Measurements from ENCODE around the gene VSX1. TPM values are rescaled to one million over a fixed set of nuclear protein-coding genes. Genes with fewer than 3 reads are reported as not detected.

The VSX1 gene
- total RNA-seq, 1 donor from 2014 or later = not detected

- H3K4me3 ChIP-seq (ENCODE audit: low read length in 3 of 3) = no peak overlapping the region
- no peak overlapping the region for H3K9ac ChIP-seq (ENCODE audit: low read depth in 1 of 3, low read length in 3 of 3)
- H3K4me1 ChIP-seq (ENCODE audit: control insufficient read depth in 3 of 3, insufficient read depth in 3 of 3, low read length in 3 of 3) = peaks cover 15 to 27% (median 24%) of the 10 kb centered on the region in 3 donors
- no peaks in the 10 kb centered on the region for H3K36me3 ChIP-seq (ENCODE audit: control insufficient read depth in 3 of 3, insufficient read depth in 3 of 3, low read length in 3 of 3)
- no peaks in the 10 kb centered on the region for H3K9me3 ChIP-seq (ENCODE audit: control insufficient read depth in 3 of 3, low read length in 3 of 3)
- no peaks in the 10 kb centered on the region for H3K27me3 ChIP-seq (ENCODE audit: control insufficient read depth in 3 of 3, insufficient read depth in 3 of 3, low read length in 3 of 3)
- no peak overlapping the region for H3K27ac ChIP-seq (ENCODE audit: low read depth, low read length)
These were observed 36.6 kb upstream of the VSX1 start for GRCh38 chr20:25118529-25118928.

DNA sequence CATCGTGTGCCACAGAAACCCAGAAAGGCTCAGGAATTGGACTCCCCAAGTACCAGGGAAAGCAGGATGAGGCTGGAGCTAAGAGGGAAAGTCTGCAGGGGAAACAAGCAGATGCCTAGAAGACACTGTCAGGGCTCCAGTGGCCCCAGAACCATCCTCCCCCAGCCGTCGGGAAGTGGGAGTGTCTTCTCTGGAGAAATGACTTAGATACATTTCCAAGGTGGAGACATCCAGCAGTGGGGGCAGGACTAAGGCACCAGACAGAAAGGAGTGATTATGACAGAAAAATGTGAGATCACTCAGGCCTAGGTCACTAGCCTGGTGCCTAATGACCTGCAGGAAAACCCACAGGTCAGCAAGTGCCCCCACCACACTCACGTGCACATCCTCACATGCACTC lies 36.0 kb upstream of the VSX1 start:
- H3K36me3 ChIP-seq (ENCODE audit: control insufficient read depth in 3 of 3, insufficient read depth in 3 of 3, low read length in 3 of 3) = no peaks in the 10 kb centered on the region
- H3K4me1 ChIP-seq (ENCODE audit: control insufficient read depth in 3 of 3, insufficient read depth in 3 of 3, low read length in 3 of 3) = peaks cover 15 to 27% (median 24%) of the 10 kb centered on the region in 3 donors
- no peak overlapping the region for H3K27ac ChIP-seq (ENCODE audit: low read depth, low read length)
- H3K4me3 ChIP-seq (ENCODE audit: low read length in 3 of 3) = no peak overlapping the region
- H3K27me3 ChIP-seq (ENCODE audit: control insufficient read depth in 3 of 3, insufficient read depth in 3 of 3, low read length in 3 of 3) = no peaks in the 10 kb centered on the region
- peak overlapping the region in 1 of 3 donors; percentile 5 for H3K9ac ChIP-seq (ENCODE audit: low read depth in 1 of 3, low read length in 3 of 3)
- H3K9me3 ChIP-seq (ENCODE audit: control insufficient read depth in 3 of 3, low read length in 3 of 3) = no peaks in the 10 kb centered on the region

DNA sequence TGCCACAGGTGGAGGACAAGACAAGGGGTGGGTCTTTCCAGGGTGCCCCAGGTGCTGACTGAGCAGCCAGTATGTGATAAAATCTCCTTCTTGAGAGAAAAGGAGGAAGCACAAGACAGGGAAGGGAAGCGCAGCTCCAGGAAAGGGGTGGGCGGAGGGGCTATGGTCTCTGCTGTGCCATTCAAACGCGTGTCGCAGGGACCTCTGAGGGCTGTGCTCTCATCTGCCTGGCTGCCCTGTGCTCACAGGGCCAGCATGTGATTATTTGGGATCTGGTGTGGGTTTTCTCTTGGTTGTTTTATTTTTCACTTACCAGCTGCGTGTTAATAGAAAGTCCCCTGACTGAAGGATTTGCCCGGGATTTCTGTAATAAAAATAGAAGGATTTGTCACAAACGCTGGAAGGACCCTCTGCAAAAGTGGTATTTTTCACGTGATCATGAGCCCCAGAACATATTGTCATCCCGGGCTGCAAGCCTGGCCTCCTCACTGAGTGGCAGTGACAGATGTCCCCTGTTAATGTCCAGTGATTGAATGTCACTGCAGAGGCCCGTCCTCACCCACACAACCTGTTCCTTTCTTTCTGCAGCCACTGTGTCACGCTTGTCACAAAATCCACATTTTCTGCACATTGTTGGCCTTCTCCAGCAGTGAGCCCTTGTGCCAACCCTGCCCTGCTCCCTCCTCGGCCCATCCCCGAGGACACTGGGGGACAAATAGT lies 35.0 kb upstream of the VSX1 start:
- peak overlapping the region; percentile 80 for H3K27ac ChIP-seq (ENCODE audit: low read depth, low read length)

GRCh38 chr20:25103526-25103925 lies 21.6 kb upstream of the VSX1 start:
- no peak overlapping the region for H3K27ac ChIP-seq (ENCODE audit: low read depth, low read length)
- H3K27me3 ChIP-seq (ENCODE audit: control insufficient read depth in 3 of 3, insufficient read depth in 3 of 3, low read length in 3 of 3) = peaks cover 0 to 10% (median 10%) of the 10 kb centered on the region in 3 donors
- no peaks in the 10 kb centered on the region for H3K9me3 ChIP-seq (ENCODE audit: control insufficient read depth in 3 of 3, low read length in 3 of 3)
- H3K9ac ChIP-seq (ENCODE audit: low read depth in 1 of 3, low read length in 3 of 3) = no peak overlapping the region
- H3K4me1 ChIP-seq (ENCODE audit: control insufficient read depth in 3 of 3, insufficient read depth in 3 of 3, low read length in 3 of 3) = no peaks in the 10 kb centered on the region
- no peak overlapping the region for H3K4me3 ChIP-seq (ENCODE audit: low read length in 3 of 3)
- no peaks in the 10 kb centered on the region for H3K36me3 ChIP-seq (ENCODE audit: control insufficient read depth in 3 of 3, insufficient read depth in 3 of 3, low read length in 3 of 3)

More for the DNA sequence above, 35.0 kb upstream of the VSX1 start:
- H3K4me3 ChIP-seq (ENCODE audit: low read length in 3 of 3) = peak overlapping the region in 2 of 3 donors; percentile 27 to 45
- H3K9ac ChIP-seq (ENCODE audit: low read depth in 1 of 3, low read length in 3 of 3) = peak overlapping the region in 2 of 3 donors; percentile 47 to 77
- no peaks in the 10 kb centered on the region for H3K36me3 ChIP-seq (ENCODE audit: control insufficient read depth in 3 of 3, insufficient read depth in 3 of 3, low read length in 3 of 3)
- no peaks in the 10 kb centered on the region for H3K9me3 ChIP-seq (ENCODE audit: control insufficient read depth in 3 of 3, low read length in 3 of 3)
- H3K4me1 ChIP-seq (ENCODE audit: control insufficient read depth in 3 of 3, insufficient read depth in 3 of 3, low read length in 3 of 3) = peaks cover 15 to 27% (median 24%) of the 10 kb centered on the region in 3 donors
- no peaks in the 10 kb centered on the region for H3K27me3 ChIP-seq (ENCODE audit: control insufficient read depth in 3 of 3, insufficient read depth in 3 of 3, low read length in 3 of 3)

DNA sequence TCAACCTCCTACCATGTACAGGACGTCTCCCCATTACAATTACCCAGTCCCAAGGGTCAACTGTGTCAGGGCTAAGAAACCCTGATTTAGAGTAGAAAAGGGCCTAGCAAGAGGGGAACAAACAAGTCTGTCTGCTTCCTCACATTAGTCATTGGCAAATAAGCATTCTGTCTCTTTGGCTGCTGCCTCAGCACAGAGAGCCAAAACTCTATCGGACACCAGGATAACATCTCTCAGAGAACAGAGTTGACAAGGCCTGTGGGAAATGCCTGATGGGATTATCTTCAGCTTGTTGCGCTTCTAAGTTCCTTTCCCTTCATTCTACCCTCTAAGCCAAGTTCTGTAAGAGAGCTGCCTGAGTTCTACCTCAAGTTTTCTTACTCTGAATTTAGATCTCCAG lies 19.0 kb upstream of the VSX1 start:
- Histone ChIP-seq H3K36me3 (ENCODE audit: control insufficient read depth in 3 of 3, insufficient read depth in 3 of 3, low read length in 3 of 3) (no peaks in the 10 kb centered on the region), H3K9me3 (ENCODE audit: control insufficient read depth in 3 of 3, low read length in 3 of 3) (no peaks in the 10 kb centered on the region), H3K9ac (ENCODE audit: low read depth in 1 of 3, low read length in 3 of 3) (no peak overlapping the region), H3K4me1 (ENCODE audit: control insufficient read depth in 3 of 3, insufficient read depth in 3 of 3, low read length in 3 of 3) (no peaks in the 10 kb centered on the region), H3K27me3 (ENCODE audit: control insufficient read depth in 3 of 3, insufficient read depth in 3 of 3, low read length in 3 of 3) (peaks cover 0 to 10% (median 10%) of the 10 kb centered on the region in 3 donors), H3K27ac (ENCODE audit: low read depth, low read length) (no peak overlapping the region), H3K4me3 (ENCODE audit: low read length in 3 of 3) (no peak overlapping the region)

GRCh38 chr20:25099601-25100140 lies 17.7 kb upstream of the VSX1 start:
- H3K27me3 ChIP-seq (ENCODE audit: control insufficient read depth in 3 of 3, insufficient read depth in 3 of 3, low read length in 3 of 3) = peaks cover 0 to 8% (median 8%) of the 10 kb centered on the region in 3 donors
- no peaks in the 10 kb centered on the region for H3K36me3 ChIP-seq (ENCODE audit: control insufficient read depth in 3 of 3, insufficient read depth in 3 of 3, low read length in 3 of 3)
- no peaks in the 10 kb centered on the region for H3K9me3 ChIP-seq (ENCODE audit: control insufficient read depth in 3 of 3, low read length in 3 of 3)
- H3K27ac ChIP-seq (ENCODE audit: low read depth, low read length) = no peak overlapping the region
- H3K9ac ChIP-seq (ENCODE audit: low read depth in 1 of 3, low read length in 3 of 3) = no peak overlapping the region
- H3K4me3 ChIP-seq (ENCODE audit: low read length in 3 of 3) = no peak overlapping the region
- H3K4me1 ChIP-seq (ENCODE audit: control insufficient read depth in 3 of 3, insufficient read depth in 3 of 3, low read length in 3 of 3) = no peaks in the 10 kb centered on the region

- Histone ChIP-seq H3K4me3 (ENCODE audit: low read length in 3 of 3) (no peak overlapping the region), H3K27me3 (ENCODE audit: control insufficient read depth in 3 of 3, insufficient read depth in 3 of 3, low read length in 3 of 3) (peaks cover 0 to 3% (median 0%) of the 10 kb centered on the region in 3 donors), H3K4me1 (ENCODE audit: control insufficient read depth in 3 of 3, insufficient read depth in 3 of 3, low read length in 3 of 3) (no peaks in the 10 kb centered on the region), H3K27ac (ENCODE audit: low read depth, low read length) (no peak overlapping the region), H3K9ac (ENCODE audit: low read depth in 1 of 3, low read length in 3 of 3) (no peak overlapping the region), H3K9me3 (ENCODE audit: control insufficient read depth in 3 of 3, low read length in 3 of 3) (no peaks in the 10 kb centered on the region), H3K36me3 (ENCODE audit: control insufficient read depth in 3 of 3, insufficient read depth in 3 of 3, low read length in 3 of 3) (no peaks in the 10 kb centered on the region)
These were observed 15.6 kb upstream of the VSX1 start for GRCh38 chr20:25097498-25097897.

- H3K36me3 ChIP-seq (ENCODE audit: control insufficient read depth in 3 of 3, insufficient read depth in 3 of 3, low read length in 3 of 3) = no peaks in the 10 kb centered on the region
- no peaks in the 10 kb centered on the region for H3K9me3 ChIP-seq (ENCODE audit: control insufficient read depth in 3 of 3, low read length in 3 of 3)
- H3K4me1 ChIP-seq (ENCODE audit: control insufficient read depth in 3 of 3, insufficient read depth in 3 of 3, low read length in 3 of 3) = no peaks in the 10 kb centered on the region
- peaks cover 29 to 44% (median 31%) of the 10 kb centered on the region in 3 donors for H3K27me3 ChIP-seq (ENCODE audit: control insufficient read depth in 3 of 3, insufficient read depth in 3 of 3, low read length in 3 of 3)
- no peak overlapping the region for H3K27ac ChIP-seq (ENCODE audit: low read depth, low read length)
- H3K4me3 ChIP-seq (ENCODE audit: low read length in 3 of 3) = no peak overlapping the region
- no peak overlapping the region for H3K9ac ChIP-seq (ENCODE audit: low read depth in 1 of 3, low read length in 3 of 3)
These were observed 8.8 kb upstream of the VSX1 start for GRCh38 chr20:25090492-25091429.

- Histone ChIP-seq H3K27me3 (ENCODE audit: control insufficient read depth in 3 of 3, insufficient read depth in 3 of 3, low read length in 3 of 3) (peaks cover 38 to 54% (median 42%) of the 10 kb centered on the region in 3 donors), H3K9ac (ENCODE audit: low read depth in 1 of 3, low read length in 3 of 3) (no peak overlapping the region)
These were observed 7.7 kb upstream of the VSX1 start for GRCh38 chr20:25089662-25090061.

More at GRCh38 chr20:25089662-25090061, 7.7 kb upstream of the VSX1 start:
- no peaks in the 10 kb centered on the region for H3K9me3 ChIP-seq (ENCODE audit: control insufficient read depth in 3 of 3, low read length in 3 of 3)
- H3K4me1 ChIP-seq (ENCODE audit: control insufficient read depth in 3 of 3, insufficient read depth in 3 of 3, low read length in 3 of 3) = peaks cover 0 to 3% (median 0%) of the 10 kb centered on the region in 3 donors
- H3K36me3 ChIP-seq (ENCODE audit: control insufficient read depth in 3 of 3, insufficient read depth in 3 of 3, low read length in 3 of 3) = no peaks in the 10 kb centered on the region
- H3K4me3 ChIP-seq (ENCODE audit: low read length in 3 of 3) = no peak overlapping the region
- no peak overlapping the region for H3K27ac ChIP-seq (ENCODE audit: low read depth, low read length)

All from skeletal muscle tissue (tissue), 4 donors.